T-helper 2 cell treated with Interferon-gamma antibody and Interleukin-4, amounts not matched to agents 100 ng/mL and 5 ng/mL, for 36 hours (primary cell): ENCODE measurements around the gene TMEM269. TPM values are rescaled to one million over a fixed set of nuclear protein-coding genes. Genes with fewer than 3 reads are reported as not detected.

Source experiments
- intact Hi-C: fragments of 100-400 bp; cut with micrococcal nuclease; formaldehyde crosslinking; loops from one replicate; pipeline ENCODE4 v1.15.1; 2023
- total RNA-seq: library from RNA; stranded (reverse); gene quantifications from 2 replicates; pipeline ENCODE4 v1.2.3, GENCODE V29; 2022

Gene TMEM269
- total RNA-seq, 1 donor from 2014 or later: 0.23 TPM

DNA sequence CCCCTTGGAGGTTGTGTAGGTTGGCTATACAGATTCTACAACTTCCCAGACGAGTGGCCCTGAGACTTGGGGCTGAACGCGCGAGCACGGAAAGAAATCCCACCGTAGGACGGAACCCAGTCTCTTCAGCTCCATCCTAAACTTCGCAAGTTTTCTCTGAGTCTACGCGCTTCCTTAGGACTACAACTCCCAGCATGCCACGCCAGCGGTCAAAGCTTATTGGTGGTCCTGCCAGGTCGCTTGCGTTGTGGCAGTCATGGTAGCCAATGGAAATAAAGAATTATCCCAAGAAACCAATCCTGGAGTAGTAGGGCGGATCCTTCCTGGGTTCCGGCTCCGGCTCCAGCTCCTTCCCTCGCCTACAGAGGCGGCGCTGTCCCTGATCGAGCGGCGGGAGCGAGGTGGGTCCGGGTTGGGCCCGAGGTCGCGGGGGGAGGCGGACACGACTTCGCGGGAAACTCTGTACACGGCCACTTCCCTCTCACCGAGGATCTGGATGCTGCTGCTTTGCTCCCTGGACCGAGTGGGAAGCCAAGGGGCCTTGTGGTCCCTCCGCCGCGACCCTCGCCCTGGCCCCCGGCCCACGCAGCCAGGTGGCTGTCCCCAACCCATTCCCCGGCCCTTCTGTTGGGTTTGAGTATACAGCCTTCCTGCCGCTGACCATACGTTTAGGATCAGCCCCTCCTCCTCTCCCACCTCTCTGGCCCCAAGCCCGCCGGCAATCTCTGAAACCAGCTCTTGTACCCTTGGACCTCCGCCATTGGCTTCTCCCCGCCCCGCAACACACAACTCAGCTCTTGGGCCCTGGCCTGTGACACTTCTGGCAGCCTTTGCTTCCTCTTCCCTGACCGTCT, 61.7 kb downstream of the TMEM269 start, which contains the start of gene ZNF691:
ZNF691 (plus strand) TSS at position 357 of the 854 bp plus-strand sequence. CDS start 3,046 bp downstream, outside the sequence.
- intact Hi-C loops: loop anchor here (1.0 to 10.0 kb wide), 6 partner anchors 29 to 392 kb away; partner anchors contain the start of genes C1orf50, ERMAP, P3H1 and PPCS

DNA sequence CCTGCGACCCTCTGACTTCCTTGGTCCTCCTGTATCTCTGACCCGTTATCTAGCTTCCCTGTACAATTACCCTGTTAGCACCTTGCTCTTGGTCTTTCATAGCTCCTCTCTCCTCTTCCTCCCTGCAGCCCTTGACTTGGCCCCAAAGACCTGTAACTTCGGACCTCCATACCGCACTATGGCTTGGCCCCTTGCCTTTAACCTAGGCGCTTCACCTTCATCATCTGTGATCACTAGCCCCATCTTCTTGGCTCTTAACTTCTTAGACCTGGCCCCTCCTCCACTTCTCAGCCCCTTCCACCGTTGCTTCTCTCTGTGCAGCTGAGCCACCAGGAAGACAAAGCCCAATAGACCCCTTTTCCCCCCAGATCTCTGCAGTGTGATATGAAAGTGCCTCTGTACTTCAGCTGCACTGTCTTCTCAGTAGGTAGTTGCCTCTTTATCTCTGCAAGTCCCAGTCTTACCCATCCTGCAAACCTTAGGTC, 62.4 kb downstream of the TMEM269 start:
- intact Hi-C loops: loop anchor here (2.0 to 10.0 kb wide), 4 partner anchors 78 to 392 kb away; partner anchors contain the start of genes PPCS, YBX1 and ZMYND12

DNA sequence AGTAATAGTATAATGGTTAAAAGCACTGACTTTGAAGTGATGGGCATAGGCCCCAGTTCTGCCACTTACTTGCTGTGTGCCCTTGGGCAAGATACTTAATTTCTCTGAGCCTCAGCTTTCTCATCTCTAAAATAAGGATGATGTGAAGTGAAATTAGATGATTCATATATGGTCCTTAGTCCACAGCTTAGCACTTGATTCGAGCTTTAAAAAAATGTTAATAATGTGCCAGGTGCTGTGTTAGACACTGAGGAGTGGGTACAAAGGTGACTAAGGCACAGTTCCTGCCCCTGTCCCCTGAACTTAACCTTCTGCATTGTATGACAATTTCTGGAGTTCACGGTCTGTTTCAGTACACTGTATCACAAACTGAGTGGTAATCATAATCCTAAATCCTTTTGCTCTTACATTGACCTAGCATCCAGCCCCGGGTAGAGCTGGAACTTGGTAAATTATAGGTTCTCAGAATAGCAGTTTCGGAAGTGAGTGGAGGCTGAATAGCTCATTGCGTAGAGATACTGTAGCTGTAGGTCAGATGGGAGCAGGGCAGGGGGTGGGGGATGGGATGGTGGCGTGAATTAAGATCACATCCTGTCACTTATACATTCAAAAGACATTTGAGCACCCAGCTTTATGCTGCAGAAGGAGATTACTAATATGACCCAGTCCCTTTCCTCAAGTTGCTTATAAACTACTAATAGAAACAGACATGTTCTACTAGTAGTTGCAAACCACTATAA, 63.1 kb downstream of the TMEM269 start:
- intact Hi-C loops: loop anchor here (2.0 to 10.0 kb wide), 4 partner anchors 77 to 393 kb away; partner anchors contain the start of genes PPCS, YBX1 and ZMYND12

DNA sequence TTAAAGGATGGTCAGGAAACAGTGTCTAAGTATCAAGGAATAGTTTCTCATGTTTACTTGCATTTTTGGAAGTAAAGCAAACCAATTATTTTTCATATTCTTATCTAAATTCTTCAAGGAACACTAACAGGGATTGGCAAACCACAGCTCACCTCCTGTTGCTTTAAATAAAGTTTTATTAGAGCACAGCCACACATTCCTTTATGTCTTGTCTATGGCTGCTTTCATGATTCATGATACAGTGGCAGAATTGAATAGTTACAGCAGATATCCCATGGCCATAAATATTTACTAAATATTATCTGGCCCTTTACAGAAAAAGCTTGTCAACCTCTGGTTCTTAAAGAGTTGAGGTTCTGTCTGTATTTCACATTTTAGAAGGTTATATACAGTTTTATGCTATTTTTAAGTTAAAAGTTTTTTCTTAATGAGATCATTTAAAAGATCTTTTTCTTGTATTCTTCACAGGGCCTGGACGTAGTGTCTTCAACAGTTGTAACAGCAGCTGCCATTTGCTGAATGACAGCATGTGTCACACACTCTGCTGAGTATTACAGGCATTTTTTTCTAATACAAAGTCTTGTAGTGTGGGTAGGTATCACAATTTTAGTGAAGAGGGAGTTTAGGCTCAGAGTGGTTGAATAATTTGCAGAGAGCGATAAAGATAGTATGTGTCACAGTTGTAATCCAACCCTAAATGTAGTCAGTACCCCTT, 64.2 kb downstream of the TMEM269 start:
- intact Hi-C loops: loop anchor here (5.0 to 10.0 kb wide), 3 partner anchors 164 to 394 kb away; partner anchors contain the start of genes PPCS, YBX1 and ZMYND12

DNA sequence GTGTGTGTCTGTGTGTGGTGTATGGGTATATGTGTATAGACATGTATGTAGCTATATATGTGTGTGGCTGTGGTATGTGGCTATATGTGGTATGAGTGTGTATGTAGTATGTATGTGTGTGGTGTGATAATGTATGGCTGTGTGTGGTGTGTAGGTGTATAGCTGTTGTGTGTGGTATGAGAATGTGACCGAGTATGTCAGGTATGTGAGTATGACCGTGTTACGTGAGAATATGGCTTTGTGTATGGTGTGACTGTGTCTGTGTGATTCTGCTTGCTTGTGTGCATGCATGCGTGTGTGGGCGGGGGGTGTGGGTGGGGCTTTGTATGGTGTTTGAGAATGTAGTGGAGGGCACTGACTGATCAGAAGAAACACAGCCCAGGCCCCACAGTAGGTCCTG, 65.2 kb downstream of the TMEM269 start:
- intact Hi-C loops: loop anchor here (5.0 to 10.0 kb wide), 3 partner anchors 165 to 395 kb away; partner anchors contain the start of genes PPCS, YBX1 and ZMYND12

Other genes starting within 250 kb of the TMEM269 start
- gene PPIH, start 126.6 kb upstream of the TMEM269 start, total RNA-seq: 84.9 and 92.5 TPM in 2 replicates
- gene YBX1, start 102.6 kb upstream of the TMEM269 start, total RNA-seq: 596 and 604 TPM in 2 replicates
- gene CLDN19, start 44.8 kb upstream of the TMEM269 start, total RNA-seq: not detected in 2 replicates
- 38.1 and 39.3 TPM in 2 replicates for gene P3H1, start 18.0 kb upstream of the TMEM269 start, total RNA-seq
- 7.0 and 8.7 TPM in 2 replicates for gene C1orf50, start 17.7 kb upstream of the TMEM269 start, total RNA-seq
- 6.7 and 7.4 TPM in 2 replicates for gene ERMAP, start 32.1 kb downstream of the TMEM269 start, total RNA-seq
- 16.0 TPM in 2 replicates for gene SVBP, start 32.4 kb downstream of the TMEM269 start, total RNA-seq
- gene ZNF691, start 61.6 kb downstream of the TMEM269 start, total RNA-seq: 9.6 and 9.9 TPM in 2 replicates
- gene SLC2A1, start 173.9 kb downstream of the TMEM269 start, total RNA-seq: 102 and 104 TPM in 2 replicates